ENCODE measurements around the gene BMS1. TPM values are rescaled to one million over a fixed set of nuclear protein-coding genes. Genes with fewer than 3 reads are reported as not detected.

The BMS1 gene
- total and polyA plus RNA-seq, 2 of the 13 experiments (the other 11 are each of a cell fraction or from before 2014, with no cell fraction given), result 3.9 to 25.2 TPM

Small RNA genes within 50 kb of the gene (small RNA-seq; reads per million reads assigned to genes)
- 0 reads per million in 3 experiments for gene RNU6-885P (ENCODE audit: insufficient read depth in 2 of 3, insufficient read length in 3 of 3, low read depth in 2 of 3, low replicate concordance in 1 of 3)

Other genes starting within 250 kb of the BMS1 start
- gene ZNF33B, start 144.2 kb upstream of the BMS1 start, total RNA-seq (2016; rRNA removed; fragmentation: Illumina TruSeq; extraction: Trizol), result 23.5 and 32.9 TPM in 2 replicates
- 18.4 and 22.6 TPM in 2 replicates for gene ZNF33B, start 144.2 kb upstream of the BMS1 start, polyA plus RNA-seq (2011; rRNA removed)